ENCODE data around the gene OLR1.

DNA sequence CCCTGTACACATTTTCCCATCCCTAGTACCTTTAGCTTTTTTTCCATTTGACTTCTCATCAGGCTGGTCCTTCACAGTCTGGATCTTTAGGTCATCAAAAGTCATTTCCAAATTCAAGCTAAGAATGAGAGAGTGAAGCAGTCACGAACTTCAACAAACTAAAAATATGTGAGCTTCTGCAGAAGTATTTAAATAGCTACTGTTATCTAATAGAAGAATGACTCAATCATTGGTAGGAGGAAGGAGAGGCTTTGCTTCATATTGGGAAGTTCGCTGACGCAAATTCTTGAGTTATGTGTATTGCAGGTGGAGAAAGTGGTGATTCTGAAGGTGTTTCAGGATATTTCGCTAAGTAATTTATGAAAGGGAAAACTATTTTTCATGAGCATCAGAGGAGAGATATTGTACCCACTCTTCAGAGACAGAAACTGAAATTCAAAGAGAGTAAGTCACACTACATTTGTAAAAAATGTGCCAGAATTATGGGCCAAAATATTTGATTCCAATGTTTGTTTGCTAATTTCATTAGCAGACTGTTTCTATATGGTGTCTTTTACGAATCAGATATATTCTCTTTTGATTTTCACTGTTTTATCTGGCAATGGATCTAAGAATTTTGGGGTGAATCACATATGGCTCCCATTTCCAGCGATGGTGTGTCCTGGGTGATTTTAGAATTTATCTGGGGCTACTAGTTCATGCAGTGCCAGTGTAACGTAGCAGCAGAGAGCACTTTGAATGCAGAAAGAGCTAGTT lies at the start of gene OLR1:
- TF ChIP-seq, protein P1, sequence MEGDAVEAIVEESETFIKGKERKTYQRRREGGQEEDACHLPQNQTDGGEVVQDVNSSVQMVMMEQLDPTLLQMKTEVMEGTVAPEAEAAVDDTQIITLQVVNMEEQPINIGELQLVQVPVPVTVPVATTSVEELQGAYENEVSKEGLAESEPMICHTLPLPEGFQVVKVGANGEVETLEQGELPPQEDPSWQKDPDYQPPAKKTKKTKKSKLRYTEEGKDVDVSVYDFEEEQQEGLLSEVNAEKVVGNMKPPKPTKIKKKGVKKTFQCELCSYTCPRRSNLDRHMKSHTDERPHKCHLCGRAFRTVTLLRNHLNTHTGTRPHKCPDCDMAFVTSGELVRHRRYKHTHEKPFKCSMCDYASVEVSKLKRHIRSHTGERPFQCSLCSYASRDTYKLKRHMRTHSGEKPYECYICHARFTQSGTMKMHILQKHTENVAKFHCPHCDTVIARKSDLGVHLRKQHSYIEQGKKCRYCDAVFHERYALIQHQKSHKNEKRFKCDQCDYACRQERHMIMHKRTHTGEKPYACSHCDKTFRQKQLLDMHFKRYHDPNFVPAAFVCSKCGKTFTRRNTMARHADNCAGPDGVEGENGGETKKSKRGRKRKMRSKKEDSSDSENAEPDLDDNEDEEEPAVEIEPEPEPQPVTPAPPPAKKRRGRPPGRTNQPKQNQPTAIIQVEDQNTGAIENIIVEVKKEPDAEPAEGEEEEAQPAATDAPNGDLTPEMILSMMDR (IDR thresholded peaks at IDR 0.05; ENCODE audit: extremely low read depth in 1 of 2, insufficient read depth in 1 of 2, low read depth in 1 of 2, low read length in 2 of 2): no peak
- TF ChIP-seq POLR2A (IDR thresholded peaks at IDR 0.05; ENCODE audit: low read depth, low read length) (no peak), EZH2 (IDR thresholded peaks at IDR 0.05; ENCODE audit: borderline replicate concordance, low read depth, low read length, severe bottlenecking) (no peak)

Data from endothelial cell of umbilical vein (primary cell).